HG02852 (cell line): Measurements from ENCODE around the gene IFIH1.

Source experiments
- ATAC-seq: cut with Tn5 transposase; IDR thresholded peaks from one replicate; pipeline ENCODE4 v1.9.1; 2021; ENCODE audit warnings: mild to moderate bottlenecking, moderate library complexity; ENCODE audit not compliant: unreplicated experiment

Gene IFIH1

DNA sequence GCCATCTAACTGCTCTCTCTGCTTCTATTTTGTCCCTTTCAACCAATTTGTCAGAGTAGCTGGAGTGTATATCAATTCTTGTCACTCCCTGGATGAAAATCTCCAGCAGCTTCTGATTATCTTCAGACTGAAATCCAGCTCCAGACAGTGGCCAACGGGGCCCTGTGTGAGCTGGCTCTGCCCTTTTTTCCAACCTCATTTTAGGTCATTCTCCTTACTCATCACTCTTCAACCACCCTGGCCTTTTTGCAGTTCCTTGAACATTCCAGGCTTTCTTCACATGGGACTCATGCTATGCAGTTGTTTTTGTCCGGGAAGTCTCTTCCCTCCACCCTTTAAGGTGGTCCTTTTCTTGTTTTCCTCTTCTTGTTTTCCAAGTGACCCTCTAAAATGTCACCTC is 59.8 kb downstream of the IFIH1 start:
- no peak for ATAC-seq

DNA sequence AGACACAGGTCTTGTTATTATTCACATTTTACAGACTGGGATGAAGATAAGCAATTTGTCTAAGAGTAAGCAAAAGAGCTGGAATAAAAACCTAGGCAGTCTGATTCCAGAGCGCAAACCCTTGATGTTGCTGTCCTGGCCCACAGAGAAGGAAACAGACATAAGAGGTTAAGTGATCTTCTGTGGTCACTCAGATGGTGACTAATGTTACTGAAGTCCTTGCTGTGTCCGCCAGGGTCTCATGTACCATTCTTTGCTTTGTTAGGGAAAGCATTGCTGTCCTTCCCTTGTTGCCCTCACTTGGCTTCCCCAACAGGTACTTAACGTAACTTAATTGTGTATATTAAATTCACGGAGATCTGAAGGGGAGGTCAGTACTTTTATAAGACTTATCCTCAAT is 60.3 kb downstream of the IFIH1 start:
- ATAC-seq, result no peak

DNA sequence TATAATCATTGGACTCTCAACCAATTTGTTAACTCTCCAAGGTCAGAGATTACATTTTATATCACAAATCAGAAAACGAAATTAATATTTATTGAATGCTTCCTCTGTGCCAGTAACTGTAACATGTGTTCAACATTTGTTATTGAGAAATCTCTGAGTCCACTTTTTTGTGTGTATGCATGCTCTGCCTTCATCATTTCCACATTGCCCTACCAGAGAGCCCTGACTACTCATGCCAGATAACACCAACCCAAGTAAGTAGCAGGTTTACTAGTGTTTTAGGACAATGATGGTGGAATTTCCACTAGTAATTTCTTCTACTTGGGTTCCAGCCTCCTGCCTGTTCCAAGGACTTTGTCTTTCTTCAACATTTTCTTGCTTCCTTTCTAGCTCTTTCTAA is 61.1 kb downstream of the IFIH1 start:
- no peak for ATAC-seq

- ATAC-seq, result no peak
Observed at GRCh38 chr2:162256591-162256991, 61.9 kb downstream of the IFIH1 start.

DNA sequence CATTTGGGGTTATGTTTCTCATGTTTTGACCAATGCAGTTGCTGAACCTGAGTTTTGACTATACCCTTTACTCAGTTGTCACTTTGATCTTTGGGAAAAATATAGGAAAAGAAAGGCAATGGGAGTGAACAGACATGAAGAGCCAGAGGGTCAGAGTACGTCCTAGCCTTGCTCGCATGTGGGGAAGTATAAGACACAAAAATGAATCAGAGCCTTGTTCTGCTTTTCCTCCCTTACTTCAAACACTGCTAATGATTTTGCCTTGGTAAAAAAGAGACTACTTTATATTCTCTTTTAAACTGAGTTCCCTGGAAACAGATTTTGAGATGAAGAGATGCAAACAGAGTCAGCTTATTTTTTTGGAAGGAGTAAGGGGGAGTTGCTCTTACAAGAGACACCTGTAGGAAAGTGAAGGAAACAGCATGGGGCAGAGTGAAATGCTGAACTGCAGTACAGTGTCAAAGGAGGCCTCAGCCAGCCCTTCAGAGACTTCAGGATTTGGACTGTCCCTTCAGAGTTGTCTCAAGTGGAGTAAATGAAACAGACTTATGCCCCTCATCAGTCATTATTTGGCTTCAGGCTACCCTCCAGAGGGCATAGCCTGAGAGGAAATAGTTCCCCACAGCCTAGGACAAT is 64.1 kb downstream of the IFIH1 start:
- ATAC-seq, result no peak

GRCh38 chr2:162253435-162253834 is 65.0 kb downstream of the IFIH1 start:
- no peak for ATAC-seq

DNA sequence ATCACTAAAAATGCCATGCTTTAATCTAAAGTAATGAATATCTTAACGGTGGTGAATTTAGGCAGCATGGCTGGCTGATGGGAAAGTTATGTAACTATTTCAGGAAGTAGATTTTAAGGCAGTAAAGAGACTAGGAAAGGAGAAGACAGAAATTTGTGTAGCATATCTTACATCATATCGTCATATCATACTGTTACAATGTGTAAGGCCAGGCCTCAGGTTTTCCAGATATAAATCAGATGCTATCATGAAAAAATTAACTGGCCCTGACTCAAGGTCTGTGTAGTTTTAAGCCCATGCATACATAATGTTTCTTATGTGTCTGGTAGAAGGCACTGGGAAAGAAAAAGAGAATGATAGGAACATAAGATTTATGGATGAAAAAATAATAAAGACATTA is 66.3 kb downstream of the IFIH1 start:
- no peak for ATAC-seq

- no peak for ATAC-seq
Observed at GRCh38 chr2:162245781-162246180, 72.7 kb downstream of the IFIH1 start.

GRCh38 chr2:162245061-162245460 is 73.4 kb downstream of the IFIH1 start:
- no peak for ATAC-seq

GRCh38 chr2:162244541-162245031 is 73.9 kb downstream of the IFIH1 start:
- no peak for ATAC-seq

DNA sequence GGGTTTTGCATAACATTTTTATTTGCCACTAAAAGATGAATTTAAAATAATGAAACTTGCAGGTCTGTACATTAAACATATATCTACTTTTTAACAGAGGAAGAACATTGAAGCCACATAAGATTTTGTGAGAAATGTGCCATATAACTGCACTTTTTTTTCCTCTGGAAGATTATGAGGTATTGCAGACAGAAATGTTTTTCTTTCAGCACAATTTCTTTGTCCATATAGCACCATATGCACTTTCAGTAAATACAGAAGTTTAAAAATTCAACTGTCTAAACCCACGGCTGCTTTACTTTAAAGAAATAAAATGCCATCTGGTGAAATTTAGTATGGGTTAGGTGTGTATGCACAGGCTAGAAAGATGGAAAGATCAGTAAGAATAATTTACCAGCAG is 74.8 kb downstream of the IFIH1 start:
- no peak for ATAC-seq

DNA sequence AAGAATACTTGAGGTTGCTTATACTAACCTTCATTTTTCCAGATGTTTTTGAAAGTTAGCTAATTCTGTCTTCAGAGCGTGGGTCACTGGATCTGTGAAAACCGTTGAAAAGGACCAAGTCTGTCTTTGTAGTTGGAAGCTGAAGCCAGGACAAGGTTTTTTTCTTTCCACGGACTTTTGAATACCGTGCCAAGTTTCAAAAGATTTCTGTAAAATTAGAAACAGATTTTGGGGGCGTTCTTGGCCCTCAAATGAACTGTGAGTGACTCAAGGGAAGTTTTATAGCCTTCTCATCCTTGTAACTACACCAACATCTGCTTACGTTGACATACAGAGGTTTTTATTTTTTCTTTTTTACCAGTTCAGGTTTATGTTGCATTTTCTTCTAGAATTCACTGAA is 75.2 kb downstream of the IFIH1 start, which contains the start of gene FAP:
Gene FAP, minus strand, starts transcription at position 152 of the 400 bp plus-strand sequence. Its CDS starts 118 bp downstream, at position 34.
- ATAC-seq, result no peak

DNA sequence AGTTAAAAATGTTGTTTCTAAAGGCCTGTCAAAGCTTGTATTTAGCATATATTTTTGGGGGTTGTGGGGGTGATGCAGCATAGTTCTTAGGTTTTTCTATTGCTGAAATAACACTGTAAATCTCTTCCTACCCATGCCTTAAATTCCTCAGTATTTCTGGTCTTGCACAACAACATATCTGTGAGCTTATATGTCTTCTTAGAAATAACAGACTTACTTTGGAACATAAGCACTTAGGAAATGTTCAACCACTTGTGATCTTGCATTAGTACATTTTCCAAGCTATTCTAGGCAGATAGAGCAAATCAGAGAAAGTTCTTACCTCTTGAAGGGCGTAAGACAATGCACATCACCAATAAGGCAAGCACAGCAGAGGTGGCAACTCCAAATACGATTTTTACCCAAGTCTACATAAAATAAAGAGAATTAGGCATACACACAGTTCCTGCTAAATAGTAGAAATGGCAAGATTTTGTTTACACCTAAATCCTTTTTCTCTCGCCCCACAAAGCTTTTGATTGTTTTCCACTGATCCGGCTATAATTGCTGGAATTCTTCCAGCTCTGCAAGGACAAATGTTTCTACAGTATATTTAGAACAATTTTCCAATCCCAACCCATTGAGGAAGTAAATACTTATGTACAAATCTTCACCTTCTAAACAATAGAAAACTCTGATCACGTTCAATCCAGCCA is 75.8 kb downstream of the IFIH1 start:
- no peak for ATAC-seq

- no peak for ATAC-seq
Observed at GRCh38 chr2:162241571-162241970, 76.9 kb downstream of the IFIH1 start.

DNA sequence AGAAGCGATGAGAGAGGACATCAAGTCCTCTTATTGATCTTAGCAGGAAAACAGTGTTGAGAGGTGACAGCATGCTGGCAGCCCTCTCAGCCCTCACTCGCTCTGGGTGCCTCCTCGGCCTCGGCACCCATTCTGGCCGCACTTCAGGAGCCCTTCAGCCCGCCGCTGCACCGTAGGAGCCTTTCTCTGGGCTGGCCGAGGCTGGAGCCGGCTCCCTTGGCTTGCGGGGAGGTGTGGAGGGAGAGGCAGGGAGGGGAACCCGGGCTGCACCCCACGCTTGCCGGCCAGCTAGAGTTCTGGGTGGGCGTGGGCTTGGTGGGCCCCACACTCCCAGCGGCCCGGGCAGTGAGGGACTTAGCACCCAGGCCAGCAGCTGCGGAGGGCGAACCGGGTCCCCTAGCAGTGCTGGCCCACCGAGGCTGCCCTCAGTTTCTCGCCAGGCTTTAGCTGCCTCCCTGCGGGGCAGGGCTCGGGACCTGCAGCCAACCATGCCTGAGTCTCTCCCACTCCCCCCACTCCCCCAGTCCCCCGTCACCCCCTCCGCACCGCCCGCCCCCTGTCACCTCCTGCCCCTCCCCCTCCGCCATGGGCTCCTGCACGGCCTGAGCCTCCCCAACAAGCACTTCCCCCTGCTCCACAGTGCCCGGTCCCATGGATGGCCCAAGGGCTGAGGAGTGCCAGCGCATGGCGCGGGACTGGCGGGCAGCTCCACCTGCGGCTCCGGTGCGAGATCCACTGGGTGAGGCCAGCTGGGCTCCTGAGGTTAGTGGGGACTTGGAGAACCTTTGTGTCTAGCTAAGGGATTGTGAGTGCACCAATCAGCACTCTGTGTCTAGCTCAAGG is 83.6 kb downstream of the IFIH1 start:
- no peak for ATAC-seq

- ATAC-seq, result no peak
Observed at GRCh38 chr2:162233197-162233596, 85.3 kb downstream of the IFIH1 start.

GRCh38 chr2:162232671-162233070 is 85.8 kb downstream of the IFIH1 start:
- ATAC-seq, result no peak

DNA sequence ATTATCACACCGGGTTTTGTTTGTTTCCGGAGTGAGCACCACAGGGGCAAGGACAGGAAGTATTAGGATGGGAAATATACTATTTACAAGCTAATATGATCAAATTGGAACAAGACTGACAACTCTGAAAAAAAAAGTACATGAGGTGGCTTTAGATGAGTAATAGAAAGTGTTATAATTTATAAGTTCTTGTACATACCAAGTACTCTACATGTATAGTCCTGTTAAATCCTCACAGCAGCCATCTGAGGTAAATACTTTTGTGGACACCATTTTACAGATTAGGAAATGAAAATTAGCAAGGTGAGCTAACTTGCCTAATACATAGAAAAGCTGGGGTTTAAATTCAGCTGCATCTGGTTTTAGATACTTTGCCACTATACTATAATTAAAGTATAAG is 86.5 kb downstream of the IFIH1 start:
- no peak for ATAC-seq

- ATAC-seq, result no peak
Observed at GRCh38 chr2:162230761-162231160, 87.7 kb downstream of the IFIH1 start.

GRCh38 chr2:162226836-162227235 is 91.6 kb downstream of the IFIH1 start:
- no peak for ATAC-seq

DNA sequence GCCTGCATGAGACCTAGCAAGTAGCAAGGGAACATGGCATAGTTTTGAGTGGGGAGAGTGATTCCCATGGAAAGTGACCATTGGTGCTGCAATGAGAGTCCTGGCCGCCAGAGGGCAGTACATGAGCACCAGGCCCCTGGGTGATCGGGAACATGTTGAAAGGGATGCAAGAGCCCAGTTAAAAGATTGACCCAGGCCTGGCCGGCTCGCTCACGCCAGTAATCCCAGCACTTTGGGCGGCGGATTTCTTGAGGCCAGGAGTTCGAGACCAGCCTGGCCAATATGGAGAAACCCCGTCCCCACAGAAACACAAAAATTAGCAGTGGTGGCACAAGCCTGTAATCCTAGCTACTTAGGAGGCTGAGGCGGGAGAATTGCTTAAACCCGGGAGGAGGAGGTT is 97.4 kb downstream of the IFIH1 start:
- peak; percentile 99 for ATAC-seq

GRCh38 chr2:162220368-162220767 is 98.1 kb downstream of the IFIH1 start:
- no peak for ATAC-seq
